ENCODE results near the gene GMDS. TPM values are rescaled to one million over a fixed set of nuclear protein-coding genes. Genes with fewer than 3 reads are reported as not detected.

The GMDS gene
- total and polyA plus RNA-seq, 2 of the 13 experiments (the other 11 are each of a cell fraction or from before 2014, with no cell fraction given) = 64.4 to 112 TPM

DNA sequence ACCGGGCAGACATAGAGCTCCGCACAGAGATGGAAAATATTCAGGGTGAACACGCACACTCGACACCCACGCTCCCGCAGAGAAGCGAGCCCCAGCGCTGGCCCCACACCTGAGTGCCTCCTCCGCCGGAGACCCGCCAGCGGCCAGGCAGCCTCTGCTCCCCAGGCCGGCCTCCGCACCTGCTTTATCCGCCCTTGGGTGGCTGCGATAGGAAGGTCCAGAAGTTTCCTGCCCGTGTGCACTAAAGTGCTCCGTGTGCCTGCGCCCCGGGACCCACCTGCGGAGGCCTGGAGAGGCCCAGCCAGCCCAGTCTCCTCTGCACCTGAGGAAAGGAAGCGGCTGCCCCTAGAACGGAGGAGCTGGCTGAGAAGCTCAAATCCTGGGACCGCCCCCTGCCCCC, 646.5 kb downstream of the GMDS start:
- in situ Hi-C loops (cut with HindIII; ENCODE audit: extremely low pct_ligation_motif_present, low pct_unique_long_range_greater_than_20kb) = loop anchor here (5.0 kb wide), 2 partner anchors 753 to 1148 kb away; no protein-coding TSS in a partner anchor
- intact Hi-C loops (cut with micrococcal nuclease; ENCODE audit: unreplicated experiment) = loop anchor here (5.0 to 10.0 kb wide), 3 partner anchors 1098 to 1456 kb away; no protein-coding TSS in a partner anchor
- TF ChIP-seq ZNF335 (CRISPR knock-in tag; IDR thresholded peaks at IDR 0.05) = no peak
- TF ChIP-seq AGO2 (optimal IDR thresholded peaks at IDR 0.05; ENCODE audit: low read depth, low read length) = peak; percentile 36
- ChIA-PET CTCF (ENCODE audit: low intra/inter-chr PET ratio, low total read pairs) (interaction anchor here (1.3 kb wide), 1 partner anchor 1151 kb away, joined by 3 read pairs; no protein-coding TSS in a partner anchor), POLR2A (no interaction called here)
- no peak overlapping the region for H3K4me3 ChIP-seq (replicated peaks in 1 of 3; ENCODE audit: insufficient read depth in 1 of 3, low read depth in 2 of 3, low read length in 3 of 3)
- peaks cover 6 to 95% of the 10 kb centered on the region in 2 experiments; a peak in 4 of 5 replicates for H3K27me3 ChIP-seq (ENCODE audit: control insufficient read depth in 1 of 2, insufficient read depth in 2 of 2, low read length in 2 of 2)
- BruUV-seq (replicated peaks) = no TSS peak
- H3K4me1 ChIP-seq (ENCODE audit: insufficient read depth, low read length) = peaks cover 50% of the 10 kb centered on the region
- no peak overlapping the region for H2AFZ ChIP-seq (ENCODE audit: low read length)
- no peaks in the 10 kb centered on the region for H3K79me2 ChIP-seq (ENCODE audit: insufficient read depth, low read length)
- 91% methylated on average over 21 of the region's 24 CpGs for WGBS (ENCODE audit: low lambda C conversion rate)
- H3K4me2 ChIP-seq (ENCODE audit: low read depth, low read length) = no peak overlapping the region
- H3K27ac ChIP-seq (ENCODE audit: extremely low read length, insufficient read depth, low read length) = no peak overlapping the region
- DNase-seq (ENCODE audit: low spot score) = no peak
- no peaks in the 10 kb centered on the region for H4K20me1 ChIP-seq (ENCODE audit: insufficient read depth, low read length)
- no peak overlapping the region for H3K9ac ChIP-seq (ENCODE audit: insufficient read depth, low read depth, low read length)
- no peaks in the 10 kb centered on the region for H3K9me3 ChIP-seq (ENCODE audit: low read length)
- no peak for FAIRE-seq
- no peak for ATAC-seq
- no peaks in the 10 kb centered on the region for H3K36me3 ChIP-seq (replicated peaks in 1 of 2; ENCODE audit: control insufficient read depth in 1 of 2, insufficient read depth in 2 of 2, low read length in 2 of 2)

DNA sequence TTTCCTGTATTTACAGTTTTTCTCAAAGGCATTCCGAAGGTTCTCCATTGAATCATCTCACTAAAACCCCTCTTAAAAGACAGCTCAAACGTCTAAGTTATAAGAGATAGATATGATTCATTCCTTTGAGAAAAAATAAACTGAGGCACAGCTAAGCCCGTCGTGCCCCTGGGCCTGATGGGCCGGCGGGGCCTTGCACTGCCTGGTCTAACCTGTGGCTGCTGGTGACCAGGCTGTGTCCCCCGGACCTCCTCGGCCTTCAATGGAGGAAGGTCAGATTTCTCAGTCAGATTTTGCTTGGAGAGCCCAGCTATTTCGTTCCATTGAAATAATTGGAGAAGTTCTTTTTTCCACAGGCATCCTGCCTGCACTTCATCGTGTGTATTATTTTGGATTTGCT, 647.0 kb downstream of the GMDS start:
- DNase-seq (ENCODE audit: low spot score) = no peak
- FAIRE-seq = no peak
- no peak for ATAC-seq
- POLR2A ChIA-PET = no interaction called here
- BruUV-seq (replicated peaks) = no TSS peak
- Histone ChIP-seq H3K4me3 (replicated peaks in 1 of 3; ENCODE audit: insufficient read depth in 1 of 3, low read depth in 2 of 3, low read length in 3 of 3) (no peak overlapping the region), H3K4me1 (ENCODE audit: insufficient read depth, low read length) (peaks cover 50% of the 10 kb centered on the region), H3K27ac (ENCODE audit: extremely low read length, insufficient read depth, low read length) (no peak overlapping the region), H3K27me3 (ENCODE audit: control insufficient read depth in 1 of 2, insufficient read depth in 2 of 2, low read length in 2 of 2) (peaks cover 9 to 95% of the 10 kb centered on the region in 2 experiments; a peak in 4 of 5 replicates), H4K20me1 (ENCODE audit: insufficient read depth, low read length) (no peaks in the 10 kb centered on the region), H2AFZ (ENCODE audit: low read length) (no peak overlapping the region), H3K9me3 (ENCODE audit: low read length) (no peaks in the 10 kb centered on the region), H3K9ac (ENCODE audit: insufficient read depth, low read depth, low read length) (no peak overlapping the region), H3K36me3 (replicated peaks in 1 of 2; ENCODE audit: control insufficient read depth in 1 of 2, insufficient read depth in 2 of 2, low read length in 2 of 2) (no peaks in the 10 kb centered on the region), H3K4me2 (ENCODE audit: low read depth, low read length) (no peak overlapping the region), H3K79me2 (ENCODE audit: insufficient read depth, low read length) (no peaks in the 10 kb centered on the region)
- TF ChIP-seq DBP (CRISPR knock-in tag; IDR thresholded peaks at IDR 0.05; ENCODE audit: not compliant biosample characterization) = no peak
- no peak for TF ChIP-seq ZNF17 (CRISPR knock-in tag; IDR thresholded peaks at IDR 0.05)
- TF ChIP-seq ZNF138 (CRISPR knock-in tag; IDR thresholded peaks at IDR 0.05; ENCODE audit: low read depth) = no peak
- TF ChIP-seq ZNF431 (CRISPR knock-in tag; IDR thresholded peaks at IDR 0.05; ENCODE audit: borderline replicate concordance, low read depth) = no peak
- no peak for TF ChIP-seq ZNF362 (CRISPR knock-in tag; IDR thresholded peaks at IDR 0.05; ENCODE audit: borderline replicate concordance)
- TF ChIP-seq TARDBP (CRISPR knock-in tag; IDR thresholded peaks at IDR 0.05) = no peak
- TF ChIP-seq ZBTB1 (CRISPR knock-in tag; IDR thresholded peaks at IDR 0.05; ENCODE audit: borderline replicate concordance) = no peak
- TF ChIP-seq TCF7L2 (IDR thresholded peaks at IDR 0.05; ENCODE audit: low read depth, low read length) = no peak
- TF ChIP-seq KLF16 (CRISPR knock-in tag; IDR thresholded peaks at IDR 0.05) = no peak
- no peak for TF ChIP-seq IKZF4 (CRISPR knock-in tag; IDR thresholded peaks at IDR 0.05; ENCODE audit: borderline replicate concordance, low read depth, not compliant biosample characterization)
- TF ChIP-seq NCOA5 (CRISPR knock-in tag; IDR thresholded peaks at IDR 0.05) = no peak
- no peak for TF ChIP-seq ZSCAN20 (CRISPR knock-in tag; IDR thresholded peaks at IDR 0.05; ENCODE audit: borderline replicate concordance)
- 60% methylated on average over 10 of the region's 10 CpGs for WGBS (ENCODE audit: low lambda C conversion rate)
- CTCF ChIA-PET (ENCODE audit: low intra/inter-chr PET ratio, low total read pairs) = interaction anchor here (1.3 kb wide), 1 partner anchor 1152 kb away, joined by 3 read pairs; no protein-coding TSS in a partner anchor
- intact Hi-C loops (cut with micrococcal nuclease; ENCODE audit: unreplicated experiment) (loop anchor here (5.0 to 10.0 kb wide), 3 partner anchors 1099 to 1456 kb away; no protein-coding TSS in a partner anchor), in situ Hi-C loops (cut with HindIII; ENCODE audit: extremely low pct_ligation_motif_present, low pct_unique_long_range_greater_than_20kb) (loop anchor here (5.0 kb wide), 2 partner anchors 754 to 1149 kb away; no protein-coding TSS in a partner anchor)
